Measurements from ENCODE around the gene SOX13. TPM values are rescaled to one million over a fixed set of nuclear protein-coding genes. Genes with fewer than 3 reads are reported as not detected.

SOX13 gene
- total and polyA plus RNA-seq, 9 of the 15 experiments (the other 6 are each of a cell fraction or from before 2014, with no cell fraction given): 0.03 to 0.35 (median 0.06) TPM; not detected in 5

DNA sequence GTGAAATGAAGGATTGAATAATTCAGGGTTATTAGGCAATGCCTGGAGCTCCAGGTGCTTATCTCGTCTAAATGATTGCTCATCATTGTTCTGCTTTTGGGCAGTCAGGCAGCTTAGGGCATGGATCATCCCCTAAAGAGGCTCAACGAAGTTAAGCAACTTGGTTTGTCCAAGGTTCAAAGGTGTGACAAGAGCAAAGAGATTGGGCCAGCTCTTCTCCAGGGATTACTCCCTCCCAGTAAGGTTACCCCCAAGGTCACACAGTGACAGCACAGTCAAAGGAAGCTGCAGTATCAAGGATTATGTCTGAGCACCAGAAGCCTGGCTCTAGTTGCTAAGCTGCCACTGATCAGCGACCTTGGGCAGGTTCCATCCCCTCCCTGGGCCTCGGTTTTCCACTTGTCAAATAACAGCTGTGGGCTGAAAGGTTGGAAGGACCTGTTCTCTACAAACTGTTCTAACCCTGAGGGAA is 72.2 kb downstream of the SOX13 start (continued):
- TF ChIP-seq ATF3 (IDR thresholded peaks at IDR 0.05) (0 out of 2 replicates have a peak, but pooled peaks have one; percentile 10), ATF3 (CRISPR knock-in tag; conservative IDR thresholded peaks at IDR 0.05) (no peak), TEAD4 (IDR thresholded peaks at IDR 0.05; ENCODE audit: low read length) (peak; percentile 27; the same call in 1 of the 2 replicates), TEAD4 (CRISPR knock-in tag; IDR thresholded peaks at IDR 0.05; ENCODE audit: borderline replicate concordance) (no peak), MYBL2 (IDR thresholded peaks at IDR 0.05; ENCODE audit: low read depth) (no peak), MYBL2 (CRISPR knock-in tag; IDR thresholded peaks at IDR 0.05; ENCODE audit: borderline replicate concordance) (no peak), ID3 (CRISPR knock-in tag; IDR thresholded peaks at IDR 0.05) (no peak), ID3 (tag; IDR thresholded peaks at IDR 0.05) (no peak), FOSL1 (tag; conservative IDR thresholded peaks at IDR 0.05) (peak; percentile 30; the same call in 1 of the 2 replicates), SIN3B (IDR thresholded peaks at IDR 0.05; ENCODE audit: low read depth) (no peak), MAFG (tag; conservative IDR thresholded peaks at IDR 0.05) (no peak), KAT8 (IDR thresholded peaks at IDR 0.05; ENCODE audit: low read depth) (no peak), TOE1 (IDR thresholded peaks at IDR 0.05; ENCODE audit: borderline replicate concordance) (no peak), TOE1 (CRISPR knock-in tag; IDR thresholded peaks at IDR 0.05; ENCODE audit: borderline replicate concordance, low read depth) (no peak), NR1H2 (CRISPR knock-in tag; IDR thresholded peaks at IDR 0.05) (no peak), CEBPB (tag; IDR thresholded peaks at IDR 0.05) (peak; percentile 77), RBM34 (IDR thresholded peaks at IDR 0.05; ENCODE audit: borderline replicate concordance, insufficient read depth, low read length) (no peak), CC2D1A (IDR thresholded peaks at IDR 0.05) (no peak), TCF3 (CRISPR knock-in tag; IDR thresholded peaks at IDR 0.05) (peak; percentile 56; the same call in 1 of the 2 replicates), BCL6 (CRISPR knock-in tag; IDR thresholded peaks at IDR 0.05) (no peak), HNRNPH1 (optimal IDR thresholded peaks at IDR 0.05; ENCODE audit: low read depth, low read length) (no peak), ZNF140 (CRISPR knock-in tag; IDR thresholded peaks at IDR 0.05) (no peak)
- TF ChIP-seq, protein P1, sequence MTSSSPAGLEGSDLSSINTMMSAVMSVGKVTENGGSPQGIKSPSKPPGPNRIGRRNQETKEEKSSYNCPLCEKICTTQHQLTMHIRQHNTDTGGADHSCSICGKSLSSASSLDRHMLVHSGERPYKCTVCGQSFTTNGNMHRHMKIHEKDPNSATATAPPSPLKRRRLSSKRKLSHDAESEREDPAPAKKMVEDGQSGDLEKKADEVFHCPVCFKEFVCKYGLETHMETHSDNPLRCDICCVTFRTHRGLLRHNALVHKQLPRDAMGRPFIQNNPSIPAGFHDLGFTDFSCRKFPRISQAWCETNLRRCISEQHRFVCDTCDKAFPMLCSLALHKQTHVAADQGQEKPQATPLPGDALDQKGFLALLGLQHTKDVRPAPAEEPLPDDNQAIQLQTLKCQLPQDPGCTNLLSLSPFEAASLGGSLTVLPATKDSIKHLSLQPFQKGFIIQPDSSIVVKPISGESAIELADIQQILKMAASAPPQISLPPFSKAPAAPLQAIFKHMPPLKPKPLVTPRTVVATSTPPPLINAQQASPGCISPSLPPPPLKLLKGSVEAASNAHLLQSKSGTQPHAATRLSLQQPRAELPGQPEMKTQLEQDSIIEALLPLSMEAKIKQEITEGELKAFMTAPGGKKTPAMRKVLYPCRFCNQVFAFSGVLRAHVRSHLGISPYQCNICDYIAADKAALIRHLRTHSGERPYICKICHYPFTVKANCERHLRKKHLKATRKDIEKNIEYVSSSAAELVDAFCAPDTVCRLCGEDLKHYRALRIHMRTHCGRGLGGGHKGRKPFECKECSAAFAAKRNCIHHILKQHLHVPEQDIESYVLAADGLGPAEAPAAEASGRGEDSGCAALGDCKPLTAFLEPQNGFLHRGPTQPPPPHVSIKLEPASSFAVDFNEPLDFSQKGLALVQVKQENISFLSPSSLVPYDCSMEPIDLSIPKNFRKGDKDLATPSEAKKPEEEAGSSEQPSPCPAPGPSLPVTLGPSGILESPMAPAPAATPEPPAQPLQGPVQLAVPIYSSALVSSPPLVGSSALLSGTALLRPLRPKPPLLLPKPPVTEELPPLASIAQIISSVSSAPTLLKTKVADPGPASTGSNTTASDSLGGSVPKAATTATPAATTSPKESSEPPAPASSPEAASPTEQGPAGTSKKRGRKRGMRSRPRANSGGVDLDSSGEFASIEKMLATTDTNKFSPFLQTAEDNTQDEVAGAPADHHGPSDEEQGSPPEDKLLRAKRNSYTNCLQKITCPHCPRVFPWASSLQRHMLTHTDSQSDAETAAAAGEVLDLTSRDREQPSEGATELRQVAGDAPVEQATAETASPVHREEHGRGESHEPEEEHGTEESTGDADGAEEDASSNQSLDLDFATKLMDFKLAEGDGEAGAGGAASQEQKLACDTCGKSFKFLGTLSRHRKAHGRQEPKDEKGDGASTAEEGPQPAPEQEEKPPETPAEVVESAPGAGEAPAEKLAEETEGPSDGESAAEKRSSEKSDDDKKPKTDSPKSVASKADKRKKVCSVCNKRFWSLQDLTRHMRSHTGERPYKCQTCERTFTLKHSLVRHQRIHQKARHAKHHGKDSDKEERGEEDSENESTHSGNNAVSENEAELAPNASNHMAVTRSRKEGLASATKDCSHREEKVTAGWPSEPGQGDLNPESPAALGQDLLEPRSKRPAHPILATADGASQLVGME (CRISPR knock-in tag; IDR thresholded peaks at IDR 0.05): no peak
